ENCODE data around the gene USP31. TPM values are rescaled to one million over a fixed set of nuclear protein-coding genes. Genes with fewer than 3 reads are reported as not detected.

USP31 gene
- total and polyA plus RNA-seq, 2 of the 13 experiments (the other 11 are each of a cell fraction or from before 2014, with no cell fraction given) = 22.5 to 23.3 TPM

DNA sequence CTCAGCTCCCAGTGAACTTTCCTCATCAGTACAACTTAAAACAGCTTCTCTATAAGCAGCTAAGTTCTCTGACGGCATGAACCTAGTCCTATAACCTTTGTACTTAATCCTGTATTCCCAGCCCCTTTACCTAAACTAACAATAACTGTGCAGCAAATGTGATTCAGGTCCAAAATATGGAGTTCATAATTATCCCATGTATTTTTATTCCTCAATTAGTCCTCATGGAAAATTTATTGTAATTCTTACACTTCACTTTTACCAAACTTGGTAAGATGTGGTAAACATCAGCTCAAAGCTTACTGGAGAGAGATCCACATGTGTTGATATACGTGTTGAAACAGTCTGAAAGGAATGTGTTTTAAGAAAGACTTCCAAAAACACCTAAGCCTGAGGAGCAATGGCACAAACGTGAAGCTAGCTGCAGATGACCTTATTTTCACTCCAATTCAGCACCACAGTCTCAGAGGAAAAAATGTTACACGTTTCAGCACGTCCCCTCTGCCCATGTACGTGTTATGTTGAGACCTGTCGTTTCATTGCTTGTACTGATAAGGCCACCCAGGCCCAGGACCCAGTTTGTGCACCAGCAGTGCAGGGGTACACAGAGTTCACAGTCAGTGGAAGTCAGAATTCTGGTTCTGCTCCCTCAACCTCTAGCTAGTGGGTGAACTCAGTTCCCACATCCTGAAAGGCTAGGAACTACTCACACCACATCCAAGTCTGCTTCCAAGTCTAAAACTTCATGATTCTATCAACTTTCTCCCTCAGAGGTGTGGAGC lies 7.1 kb downstream of the USP31 start (continued):
- TF ChIP-seq KAT8 (CRISPR knock-in tag; IDR thresholded peaks at IDR 0.05) (peak; percentile 37; the same call in 1 of the 2 replicates), ZNF264 (CRISPR knock-in tag; IDR thresholded peaks at IDR 0.05) (no peak), CC2D1A (CRISPR knock-in tag; IDR thresholded peaks at IDR 0.05) (no peak), SIX1 (CRISPR knock-in tag; IDR thresholded peaks at IDR 0.05; ENCODE audit: borderline replicate concordance) (no peak; the same call in 1 of the 2 replicates), ZNF670 (CRISPR knock-in tag; IDR thresholded peaks at IDR 0.05; ENCODE audit: borderline replicate concordance) (no peak), PCBP1 (IDR thresholded peaks at IDR 0.05; ENCODE audit: borderline replicate concordance, low read depth, low read length) (no peak), HHEX (CRISPR knock-in tag; IDR thresholded peaks at IDR 0.05) (peak; percentile 18; the same call in 1 of the 2 replicates), ZNF577 (CRISPR knock-in tag; IDR thresholded peaks at IDR 0.05; ENCODE audit: borderline replicate concordance, low read depth) (no peak), ZNF136 (CRISPR knock-in tag; IDR thresholded peaks at IDR 0.05; ENCODE audit: low read depth) (no peak; the same call in 1 of the 2 replicates), MAFF (IDR thresholded peaks at IDR 0.05; ENCODE audit: low read depth, low read length) (no peak), SP2 (CRISPR knock-in tag; IDR thresholded peaks at IDR 0.05) (no peak), TGIF2 (CRISPR knock-in tag; IDR thresholded peaks at IDR 0.05) (peak; percentile 42; the same call in 1 of the 2 replicates), TBP (CRISPR knock-in tag; IDR thresholded peaks at IDR 0.05) (no peak), ZBTB8A (CRISPR knock-in tag; IDR thresholded peaks at IDR 0.05; ENCODE audit: borderline replicate concordance, low read depth) (no peak), ZNF207 (IDR thresholded peaks at IDR 0.05; ENCODE audit: borderline replicate concordance) (no peak), PHF8 (CRISPR knock-in tag; IDR thresholded peaks at IDR 0.05) (peak; percentile 40; the same call in 1 of the 2 replicates), ZNF790 (CRISPR knock-in tag; IDR thresholded peaks at IDR 0.05; ENCODE audit: borderline replicate concordance) (no peak)
- TF ChIP-seq, protein P1, sequence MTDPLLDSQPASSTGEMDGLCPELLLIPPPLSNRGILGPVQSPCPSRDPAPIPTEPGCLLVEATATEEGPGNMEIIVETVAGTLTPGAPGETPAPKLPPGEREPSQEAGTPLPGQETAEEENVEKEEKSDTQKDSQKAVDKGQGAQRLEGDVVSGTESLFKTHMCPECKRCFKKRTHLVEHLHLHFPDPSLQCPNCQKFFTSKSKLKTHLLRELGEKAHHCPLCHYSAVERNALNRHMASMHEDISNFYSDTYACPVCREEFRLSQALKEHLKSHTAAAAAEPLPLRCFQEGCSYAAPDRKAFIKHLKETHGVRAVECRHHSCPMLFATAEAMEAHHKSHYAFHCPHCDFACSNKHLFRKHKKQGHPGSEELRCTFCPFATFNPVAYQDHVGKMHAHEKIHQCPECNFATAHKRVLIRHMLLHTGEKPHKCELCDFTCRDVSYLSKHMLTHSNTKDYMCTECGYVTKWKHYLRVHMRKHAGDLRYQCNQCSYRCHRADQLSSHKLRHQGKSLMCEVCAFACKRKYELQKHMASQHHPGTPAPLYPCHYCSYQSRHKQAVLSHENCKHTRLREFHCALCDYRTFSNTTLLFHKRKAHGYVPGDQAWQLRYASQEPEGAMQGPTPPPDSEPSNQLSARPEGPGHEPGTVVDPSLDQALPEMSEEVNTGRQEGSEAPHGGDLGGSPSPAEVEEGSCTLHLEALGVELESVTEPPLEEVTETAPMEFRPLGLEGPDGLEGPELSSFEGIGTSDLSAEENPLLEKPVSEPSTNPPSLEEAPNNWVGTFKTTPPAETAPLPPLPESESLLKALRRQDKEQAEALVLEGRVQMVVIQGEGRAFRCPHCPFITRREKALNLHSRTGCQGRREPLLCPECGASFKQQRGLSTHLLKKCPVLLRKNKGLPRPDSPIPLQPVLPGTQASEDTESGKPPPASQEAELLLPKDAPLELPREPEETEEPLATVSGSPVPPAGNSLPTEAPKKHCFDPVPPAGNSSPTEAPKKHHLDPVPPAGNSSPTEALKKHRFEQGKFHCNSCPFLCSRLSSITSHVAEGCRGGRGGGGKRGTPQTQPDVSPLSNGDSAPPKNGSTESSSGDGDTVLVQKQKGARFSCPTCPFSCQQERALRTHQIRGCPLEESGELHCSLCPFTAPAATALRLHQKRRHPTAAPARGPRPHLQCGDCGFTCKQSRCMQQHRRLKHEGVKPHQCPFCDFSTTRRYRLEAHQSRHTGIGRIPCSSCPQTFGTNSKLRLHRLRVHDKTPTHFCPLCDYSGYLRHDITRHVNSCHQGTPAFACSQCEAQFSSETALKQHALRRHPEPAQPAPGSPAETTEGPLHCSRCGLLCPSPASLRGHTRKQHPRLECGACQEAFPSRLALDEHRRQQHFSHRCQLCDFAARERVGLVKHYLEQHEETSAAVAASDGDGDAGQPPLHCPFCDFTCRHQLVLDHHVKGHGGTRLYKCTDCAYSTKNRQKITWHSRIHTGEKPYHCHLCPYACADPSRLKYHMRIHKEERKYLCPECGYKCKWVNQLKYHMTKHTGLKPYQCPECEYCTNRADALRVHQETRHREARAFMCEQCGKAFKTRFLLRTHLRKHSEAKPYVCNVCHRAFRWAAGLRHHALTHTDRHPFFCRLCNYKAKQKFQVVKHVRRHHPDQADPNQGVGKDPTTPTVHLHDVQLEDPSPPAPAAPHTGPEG (CRISPR knock-in tag; IDR thresholded peaks at IDR 0.05) = no peak
- TF ChIP-seq, protein P2, sequence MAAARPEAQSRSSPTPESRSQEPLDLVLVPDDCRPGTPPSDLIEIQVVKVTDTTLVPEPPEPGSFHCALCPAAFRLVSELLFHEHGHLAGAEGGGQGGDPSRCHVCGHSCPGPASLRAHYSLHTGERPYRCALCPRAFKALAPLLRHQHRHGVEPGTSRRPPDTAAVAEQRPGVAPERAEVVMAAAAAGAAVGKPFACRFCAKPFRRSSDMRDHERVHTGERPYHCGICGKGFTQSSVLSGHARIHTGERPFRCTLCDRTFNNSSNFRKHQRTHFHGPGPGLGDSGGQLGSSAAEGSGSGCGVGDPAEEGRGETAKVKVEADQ (CRISPR knock-in tag; IDR thresholded peaks at IDR 0.05; ENCODE audit: borderline replicate concordance) = no peak
- TF ChIP-seq, protein P3, sequence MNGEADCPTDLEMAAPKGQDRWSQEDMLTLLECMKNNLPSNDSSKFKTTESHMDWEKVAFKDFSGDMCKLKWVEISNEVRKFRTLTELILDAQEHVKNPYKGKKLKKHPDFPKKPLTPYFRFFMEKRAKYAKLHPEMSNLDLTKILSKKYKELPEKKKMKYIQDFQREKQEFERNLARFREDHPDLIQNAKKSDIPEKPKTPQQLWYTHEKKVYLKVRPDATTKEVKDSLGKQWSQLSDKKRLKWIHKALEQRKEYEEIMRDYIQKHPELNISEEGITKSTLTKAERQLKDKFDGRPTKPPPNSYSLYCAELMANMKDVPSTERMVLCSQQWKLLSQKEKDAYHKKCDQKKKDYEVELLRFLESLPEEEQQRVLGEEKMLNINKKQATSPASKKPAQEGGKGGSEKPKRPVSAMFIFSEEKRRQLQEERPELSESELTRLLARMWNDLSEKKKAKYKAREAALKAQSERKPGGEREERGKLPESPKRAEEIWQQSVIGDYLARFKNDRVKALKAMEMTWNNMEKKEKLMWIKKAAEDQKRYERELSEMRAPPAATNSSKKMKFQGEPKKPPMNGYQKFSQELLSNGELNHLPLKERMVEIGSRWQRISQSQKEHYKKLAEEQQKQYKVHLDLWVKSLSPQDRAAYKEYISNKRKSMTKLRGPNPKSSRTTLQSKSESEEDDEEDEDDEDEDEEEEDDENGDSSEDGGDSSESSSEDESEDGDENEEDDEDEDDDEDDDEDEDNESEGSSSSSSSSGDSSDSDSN (CRISPR knock-in tag; IDR thresholded peaks at IDR 0.05) = peak; percentile 63
- TF ChIP-seq, protein P4, sequence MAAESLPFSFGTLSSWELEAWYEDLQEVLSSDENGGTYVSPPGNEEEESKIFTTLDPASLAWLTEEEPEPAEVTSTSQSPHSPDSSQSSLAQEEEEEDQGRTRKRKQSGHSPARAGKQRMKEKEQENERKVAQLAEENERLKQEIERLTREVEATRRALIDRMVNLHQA (CRISPR knock-in tag; IDR thresholded peaks at IDR 0.05) = no peak

Measured in HepG2 (cell line).